OCI-LY1 (cell line): Measurements from ENCODE around the gene TTC17.

Experiments
- EZH2 ChIP-seq: fragments of 200-600 bp; sonication (generic), shearing (Covaris generic); IDR thresholded peaks from 2 replicates; pipeline ENCODE4 v1.8.0; 2017; ENCODE audit warnings: borderline replicate concordance, mixed run types, mild to moderate bottlenecking, antibody characterized with exemption, low read length, moderate library complexity, mixed read lengths
- TF ChIP-seq, protein P1 (sequence below): fragments of 200-600 bp; sonication (generic), shearing (Covaris generic); IDR thresholded peaks from 2 replicates; pipeline ENCODE4 v1.5.1; 2017; ENCODE audit warnings: mild to moderate bottlenecking, antibody characterized with exemption, low read length, moderate library complexity, mixed read lengths

DNA sequence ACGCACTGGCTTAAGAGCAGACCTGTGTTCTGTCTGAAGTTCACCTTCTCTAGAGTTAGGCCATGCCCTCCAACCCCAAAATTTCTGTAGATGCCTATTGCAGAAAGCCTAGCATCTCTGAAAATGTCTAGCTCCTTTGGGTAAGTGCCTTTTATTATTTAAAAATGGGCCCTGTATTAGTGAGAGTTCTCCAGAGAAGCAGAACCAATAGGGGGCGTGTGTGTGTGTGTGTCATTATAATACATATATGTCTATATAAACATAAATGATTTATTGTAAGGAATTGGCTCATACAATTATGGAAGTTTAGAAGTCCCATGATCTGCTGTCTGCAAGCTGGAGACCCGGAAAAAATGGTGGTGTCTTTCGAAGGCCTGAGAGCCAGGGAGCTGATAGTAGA lies 144.7 kb downstream of the TTC17 start:
- TF ChIP-seq, protein P1, sequence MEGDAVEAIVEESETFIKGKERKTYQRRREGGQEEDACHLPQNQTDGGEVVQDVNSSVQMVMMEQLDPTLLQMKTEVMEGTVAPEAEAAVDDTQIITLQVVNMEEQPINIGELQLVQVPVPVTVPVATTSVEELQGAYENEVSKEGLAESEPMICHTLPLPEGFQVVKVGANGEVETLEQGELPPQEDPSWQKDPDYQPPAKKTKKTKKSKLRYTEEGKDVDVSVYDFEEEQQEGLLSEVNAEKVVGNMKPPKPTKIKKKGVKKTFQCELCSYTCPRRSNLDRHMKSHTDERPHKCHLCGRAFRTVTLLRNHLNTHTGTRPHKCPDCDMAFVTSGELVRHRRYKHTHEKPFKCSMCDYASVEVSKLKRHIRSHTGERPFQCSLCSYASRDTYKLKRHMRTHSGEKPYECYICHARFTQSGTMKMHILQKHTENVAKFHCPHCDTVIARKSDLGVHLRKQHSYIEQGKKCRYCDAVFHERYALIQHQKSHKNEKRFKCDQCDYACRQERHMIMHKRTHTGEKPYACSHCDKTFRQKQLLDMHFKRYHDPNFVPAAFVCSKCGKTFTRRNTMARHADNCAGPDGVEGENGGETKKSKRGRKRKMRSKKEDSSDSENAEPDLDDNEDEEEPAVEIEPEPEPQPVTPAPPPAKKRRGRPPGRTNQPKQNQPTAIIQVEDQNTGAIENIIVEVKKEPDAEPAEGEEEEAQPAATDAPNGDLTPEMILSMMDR = peak; percentile 36
- TF ChIP-seq EZH2 = no peak
